Transverse colon (tissue), 4 donors: ENCODE measurements around the gene RIMBP2.

ENCODE experiments used
- CTCF ChIP-seq, 5 experiments: fragments of 200-600 bp in 3 of 5; fragments of 450-650 bp in 2 of 5; sonication (generic) in 3 of 5; IDR thresholded peaks; 1 replicate in 2 of 5; 2 replicates in 3 of 5; pipeline ENCODE4 v1.5.1; 2016 to 2017; ENCODE audit warnings: antibody characterized with exemption in 5 of 5, inconsistent platforms in 3 of 5, mild to moderate bottlenecking in 2 of 5, moderate library complexity in 1 of 5
- EP300 ChIP-seq: sonication (generic); formaldehyde crosslinking; IDR thresholded peaks from one replicate; pipeline ENCODE4 v1.6.1; 2017; ENCODE audit warnings: antibody characterized with exemption, low read depth
- POLR2A ChIP-seq: fragments of 450-650 bp; IDR thresholded peaks from one replicate; pipeline ENCODE4 v1.6.1; 2016; ENCODE audit warnings: antibody characterized with exemption, mild to moderate bottlenecking, moderate library complexity
- POLR2AphosphoS5 ChIP-seq, 3 donors: sonication (generic); formaldehyde crosslinking; IDR thresholded peaks; one replicate each; pipeline ENCODE4 v1.6.1; 2016; ENCODE audit warnings: antibody characterized with exemption in 3 of 3

- no peak for TF ChIP-seq CTCF (IDR thresholded peaks at IDR 0.05)
- no peak for TF ChIP-seq POLR2AphosphoS5 (IDR thresholded peaks at IDR 0.05)
- TF ChIP-seq EP300 = no peak
- TF ChIP-seq POLR2A = no peak
These were observed 46.3 kb downstream of the RIMBP2 start for GRCh38 chr12:130669797-130670196.
